Placental epithelial cell (primary cell): ENCODE results near the gene PNCK. TPM values are rescaled to one million over a fixed set of nuclear protein-coding genes. Genes with fewer than 3 reads are reported as not detected.

Experiments
- small RNA-seq: library from RNA; depleted of rRNA; stranded (forward); fragments of <200 nt; gene quantifications from one replicate; pipeline ENCODE3, GENCODE V24; 2012
- total RNA-seq: library from RNA; depleted of rRNA; stranded (reverse); fragments of >200 nt; gene quantifications from 2 replicates; pipeline ENCODE4 v1.2.3, GENCODE V29; 2012

PNCK gene
- total RNA-seq: 5.1 TPM in 1 of 2 replicates, not detected in the other

DNA sequence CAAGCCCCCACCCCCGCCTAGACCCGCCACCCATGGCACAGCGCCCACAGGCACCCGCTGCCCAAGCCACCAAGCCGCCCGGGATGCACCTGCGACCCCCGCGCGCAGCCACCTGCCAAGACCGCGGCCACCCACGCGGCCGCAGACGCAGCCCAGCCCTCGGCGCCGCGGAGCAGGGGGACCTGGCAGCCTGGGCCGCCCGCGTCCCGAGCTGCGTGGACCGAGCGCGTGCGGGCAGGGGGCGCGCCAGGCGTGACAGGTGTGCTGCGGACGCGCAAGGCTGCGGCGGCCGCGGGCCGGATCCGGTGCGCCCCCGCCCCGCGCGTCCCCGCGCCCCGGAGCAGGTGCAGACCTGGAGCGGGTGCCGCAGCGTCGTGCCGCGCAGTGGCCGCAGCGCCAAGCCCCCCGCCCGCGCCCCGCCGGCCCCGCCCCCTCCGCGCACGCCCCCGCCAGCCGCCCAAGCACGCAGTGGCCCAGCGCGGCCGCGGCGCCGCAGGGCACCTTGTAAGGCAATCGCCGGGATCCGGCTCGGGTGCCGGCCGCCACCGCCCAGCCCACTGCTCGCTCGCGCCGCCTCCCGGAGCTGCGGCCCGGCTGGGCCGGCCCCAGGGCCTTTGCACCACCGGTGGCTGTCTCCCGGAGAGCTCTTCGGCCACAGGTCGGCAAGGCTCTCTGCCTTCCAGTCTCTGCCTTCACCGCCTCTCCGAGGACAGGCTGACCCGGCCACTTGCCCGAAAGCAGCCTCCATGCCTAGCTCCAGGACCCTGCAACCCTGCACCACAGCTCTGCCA lies at the start of gene PNCK:
Gene PNCK, minus strand, starts transcription at position 386 of the 791 bp plus-strand sequence. CDS start 737 bp downstream, outside the sequence.

DNA sequence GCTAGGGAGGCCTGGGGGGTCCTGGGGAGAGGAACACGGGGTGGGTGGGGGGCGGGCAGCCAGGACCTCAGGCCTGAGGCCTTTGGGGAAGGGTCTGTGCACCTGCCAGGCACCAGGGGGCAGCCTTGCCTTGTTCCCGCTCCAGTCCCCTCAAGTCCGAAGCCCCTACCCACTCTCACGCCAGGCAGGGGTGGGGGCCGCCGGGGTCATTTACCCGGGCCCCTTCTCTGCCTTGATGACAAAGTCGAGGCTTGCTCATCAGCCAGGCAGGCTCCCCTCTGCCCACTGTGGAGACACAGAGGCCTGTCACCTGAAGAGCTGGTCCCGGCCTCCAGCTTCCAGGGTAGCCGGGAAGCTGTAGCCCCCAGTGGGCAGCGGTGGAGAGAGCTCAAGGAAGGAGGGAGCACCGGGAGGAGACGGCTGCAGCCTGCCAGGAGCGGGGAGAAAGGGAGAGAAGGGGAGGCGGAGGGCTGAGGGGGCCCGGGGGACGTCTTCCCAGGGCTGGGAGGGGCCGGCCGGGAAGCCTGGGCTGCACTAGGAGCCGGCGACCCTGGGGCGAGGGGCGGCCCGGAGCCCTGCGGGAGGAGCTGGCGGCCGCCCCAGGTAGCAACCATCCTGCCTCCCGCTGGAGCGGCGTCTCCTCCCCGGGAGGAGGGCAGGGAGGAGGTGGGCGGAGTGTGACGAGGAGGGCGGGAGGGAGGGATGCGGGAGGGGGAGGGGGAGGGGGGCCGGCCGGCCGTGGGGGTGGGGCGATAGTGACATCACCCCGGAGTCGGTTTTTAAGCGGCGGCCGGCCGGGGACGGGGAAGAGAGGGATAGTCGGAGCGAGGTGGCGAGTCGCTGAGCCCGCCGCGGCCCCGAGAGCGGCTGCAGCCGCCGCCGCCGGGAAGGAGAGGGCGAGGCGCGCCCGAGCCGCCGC lies 13.8 kb upstream of the PNCK start, which contains the start of gene SLC6A8:
Gene SLC6A8, plus strand, starts transcription at position 806 of the 919 bp plus-strand sequence. CDS start 649 bp downstream, outside the sequence.

DNA sequence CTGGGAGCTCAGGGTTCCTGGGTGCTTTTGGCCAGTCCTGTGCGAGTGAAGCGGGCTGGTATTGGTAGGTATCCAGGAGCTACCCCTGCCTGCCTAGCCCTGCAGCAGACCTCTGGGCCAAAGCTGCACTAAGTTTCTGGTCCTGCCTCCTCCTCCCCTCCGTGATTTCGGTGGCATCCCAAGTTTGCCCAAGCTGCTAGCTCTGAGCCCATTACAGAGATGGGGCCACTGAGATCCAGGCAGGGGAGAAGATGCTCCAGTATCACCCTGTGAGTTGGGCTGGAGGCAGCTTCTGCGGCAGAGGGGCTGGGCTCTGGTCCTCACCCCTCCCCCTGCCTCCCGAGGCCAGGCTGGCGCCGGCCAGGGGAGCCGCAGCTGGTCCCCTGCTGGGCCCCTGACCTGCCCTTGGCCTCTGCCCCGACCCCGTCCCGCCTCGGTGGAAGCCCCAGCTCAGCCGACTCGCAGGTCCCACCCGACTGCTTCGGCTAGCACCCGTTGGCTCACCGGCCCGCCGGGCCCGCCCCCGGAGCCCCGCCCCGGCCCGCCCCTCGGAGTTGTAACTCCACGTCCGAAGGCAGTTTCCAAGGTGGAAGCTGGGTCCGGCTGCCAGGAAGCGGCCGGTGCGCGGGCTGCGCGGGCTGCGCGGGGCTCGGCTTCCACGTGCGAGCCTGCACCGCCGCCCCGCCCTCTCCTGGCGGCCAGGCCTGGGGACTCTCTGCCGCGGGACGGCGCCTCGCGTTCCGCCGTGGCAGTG lies 26.8 kb downstream of the PNCK start, which contains the start of gene DUSP9:
Gene DUSP9, plus strand, starts transcription at position 584 of the 754 bp plus-strand sequence. CDS start 751 bp downstream, outside the sequence.

Small RNA genes within 50 kb of the gene (small RNA-seq; reads per million reads assigned to genes)
- gene RN7SL687P: not detected

Other genes with a start within 250 kb of the PNCK start
- gene TREX2, start 227.8 kb downstream of the PNCK start, total RNA-seq: 1.6 TPM in 2 replicates
- gene HAUS7, start 203.2 kb downstream of the PNCK start, total RNA-seq: 10.2 and 22.1 TPM in 2 replicates
- 0.11 and 0.39 TPM in 2 replicates for gene BGN, start 178.8 kb downstream of the PNCK start, total RNA-seq
- gene ATP2B3, start 156.2 kb downstream of the PNCK start, total RNA-seq: not detected in 2 replicates
- 22.0 and 35.5 TPM in 2 replicates for gene CCNQ, start 74.7 kb downstream of the PNCK start, total RNA-seq
- under 0.01 and 0.54 TPM in 2 replicates for gene DUSP9, start 26.6 kb downstream of the PNCK start, total RNA-seq
- 2.7 and 4.0 TPM in 2 replicates for gene SLC6A8, start 14.1 kb upstream of the PNCK start, total RNA-seq
- 90.3 and 146 TPM in 2 replicates for gene BCAP31, start 50.6 kb upstream of the PNCK start, total RNA-seq
- gene ABCD1, start 51.0 kb upstream of the PNCK start, total RNA-seq: 11.0 and 12.4 TPM in 2 replicates
- 0.39 and 2.3 TPM in 2 replicates for gene PLXNB3, start 90.4 kb upstream of the PNCK start, total RNA-seq
- gene SRPK3, start 107.2 kb upstream of the PNCK start, total RNA-seq: under 0.01 and 1.1 TPM in 2 replicates
- 43.2 and 78.4 TPM in 2 replicates for gene IDH3G, start 120.6 kb upstream of the PNCK start, total RNA-seq
- 157 and 199 TPM in 2 replicates for gene SSR4, start 120.9 kb upstream of the PNCK start, total RNA-seq
- gene PDZD4, start 156.7 kb upstream of the PNCK start, total RNA-seq: 0.39 TPM in 1 of 2 replicates, not detected in the other
- 0.22 and 0.39 TPM in 2 replicates for gene L1CAM, start 212.4 kb upstream of the PNCK start, total RNA-seq
- not detected in 2 replicates for gene AVPR2, start 230.9 kb upstream of the PNCK start, total RNA-seq